A549 (cell line): ENCODE results near the gene TCF4.

Source experiments
- BCL3 ChIP-seq: fragments of >200 bp; sonication (Bioruptor Twin); formaldehyde crosslinking; IDR thresholded peaks from 3 replicates; pipeline ENCODE4 v1.6.1; 2016
- CEBPB ChIP-seq, 2 experiments: fragments of >200 bp in 1 of 2; sonication (Bioruptor Twin) in 1 of 2; formaldehyde crosslinking in 1 of 2; IDR thresholded peaks; 2 replicates each; pipeline ENCODE4 v1.6.1; 2012 to 2016
- CHD4 ChIP-seq: fragments of 200-600 bp; sonication (generic); IDR thresholded peaks from 2 replicates; pipeline ENCODE4 v1.6.1; 2016; ENCODE audit warnings: antibody characterized with exemption, mild to moderate bottlenecking, borderline replicate concordance
- EP300 ChIP-seq, 2 experiments: fragments of >200 bp; sonication (Bioruptor Twin); formaldehyde crosslinking; IDR thresholded peaks; 2 replicates in 1 of 2; 3 replicates in 1 of 2; pipeline ENCODE4 v1.6.1; 2016 to 2017
- ESRRA ChIP-seq: fragments of 150-350 bp; IDR thresholded peaks from 2 replicates; pipeline ENCODE4 v1.6.1; 2014; ENCODE audit warnings: mild to moderate bottlenecking, low read length, borderline replicate concordance
- KDM1A ChIP-seq: fragments of 200-600 bp; sonication (generic); IDR thresholded peaks from 2 replicates; pipeline ENCODE4 v1.6.1; 2016; ENCODE audit warnings: low read depth, mild to moderate bottlenecking
- MAX ChIP-seq: IDR thresholded peaks from 2 replicates; pipeline ENCODE4 v1.6.1; 2012
- NPAS2 ChIP-seq: fragments of 250-450 bp; sonication (Bioruptor Pico); IDR thresholded peaks from 2 replicates; pipeline ENCODE4 v1.8.0; 2022; ENCODE audit warnings: mild to moderate bottlenecking, moderate library complexity, borderline replicate concordance
- PHF8 ChIP-seq: fragments of 200-600 bp; sonication (generic); IDR thresholded peaks from 2 replicates; pipeline ENCODE4 v1.6.1; 2016; ENCODE audit warnings: low read depth, mild to moderate bottlenecking, antibody characterized with exemption, moderate library complexity, borderline replicate concordance
- POLR2A ChIP-seq: IDR thresholded peaks from 2 replicates; pipeline ENCODE4 v1.6.1; 2012; ENCODE audit warnings: mild to moderate bottlenecking, low read length
- RAD21 ChIP-seq, 2 experiments: fragments of >200 bp in 1 of 2; sonication (Bioruptor Twin) in 1 of 2; formaldehyde crosslinking in 1 of 2; IDR thresholded peaks in 1 of 2; conservative IDR thresholded peaks in 1 of 2; 2 replicates in 1 of 2; 3 replicates in 1 of 2; pipeline ENCODE4 v1.6.1; 2012 to 2018; ENCODE audit warnings: inconsistent platforms in 1 of 2
- TP53 ChIP-seq: fragments of 250-450 bp; sonication (Bioruptor Pico); IDR thresholded peaks from 2 replicates; pipeline ENCODE4 v1.5.0; 2021; ENCODE audit warnings: mild to moderate bottlenecking, moderate library complexity
- TF ChIP-seq, protein P1 (sequence below): fragments of >200 bp; sonication (Bioruptor Twin); formaldehyde crosslinking; IDR thresholded peaks from 3 replicates; pipeline ENCODE4 v1.5.1; 2016
- TF ChIP-seq, protein P2 (sequence below): fragments of 250-450 bp; sonication (Bioruptor Pico); IDR thresholded peaks from 2 replicates; pipeline ENCODE4 v1.5.0; 2021; ENCODE audit warnings: mild to moderate bottlenecking, moderate library complexity, borderline replicate concordance

DNA sequence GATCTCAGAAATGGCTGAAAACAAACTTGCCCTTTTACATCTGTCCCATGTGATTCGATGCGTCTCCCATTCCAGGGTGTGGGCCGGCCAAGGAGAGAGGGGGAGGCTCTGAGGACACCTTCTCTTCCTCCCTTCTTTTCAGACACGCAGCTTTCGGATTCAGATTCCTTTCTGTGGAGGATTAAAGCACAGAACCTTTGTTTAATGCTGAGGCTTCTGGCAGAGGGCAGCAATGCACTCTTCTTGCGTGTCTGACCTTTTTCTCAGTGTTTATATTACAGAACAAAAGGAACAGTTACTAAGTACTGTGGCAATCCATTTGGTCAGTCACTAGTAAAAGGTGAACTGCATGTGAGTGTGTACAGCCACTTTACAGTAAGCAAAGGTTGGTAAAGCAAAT is 359.8 kb downstream of the TCF4 start:
- TF ChIP-seq, protein P1, sequence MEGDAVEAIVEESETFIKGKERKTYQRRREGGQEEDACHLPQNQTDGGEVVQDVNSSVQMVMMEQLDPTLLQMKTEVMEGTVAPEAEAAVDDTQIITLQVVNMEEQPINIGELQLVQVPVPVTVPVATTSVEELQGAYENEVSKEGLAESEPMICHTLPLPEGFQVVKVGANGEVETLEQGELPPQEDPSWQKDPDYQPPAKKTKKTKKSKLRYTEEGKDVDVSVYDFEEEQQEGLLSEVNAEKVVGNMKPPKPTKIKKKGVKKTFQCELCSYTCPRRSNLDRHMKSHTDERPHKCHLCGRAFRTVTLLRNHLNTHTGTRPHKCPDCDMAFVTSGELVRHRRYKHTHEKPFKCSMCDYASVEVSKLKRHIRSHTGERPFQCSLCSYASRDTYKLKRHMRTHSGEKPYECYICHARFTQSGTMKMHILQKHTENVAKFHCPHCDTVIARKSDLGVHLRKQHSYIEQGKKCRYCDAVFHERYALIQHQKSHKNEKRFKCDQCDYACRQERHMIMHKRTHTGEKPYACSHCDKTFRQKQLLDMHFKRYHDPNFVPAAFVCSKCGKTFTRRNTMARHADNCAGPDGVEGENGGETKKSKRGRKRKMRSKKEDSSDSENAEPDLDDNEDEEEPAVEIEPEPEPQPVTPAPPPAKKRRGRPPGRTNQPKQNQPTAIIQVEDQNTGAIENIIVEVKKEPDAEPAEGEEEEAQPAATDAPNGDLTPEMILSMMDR, result no peak
- TF ChIP-seq ESRRA, result no peak
- TF ChIP-seq EP300 (IDR thresholded peaks at IDR 0.05), result no peak
- 0 out of 5 replicates have a peak, but pooled peaks of 1 of the 2 experiments have one; percentile 10 for TF ChIP-seq RAD21 (conservative IDR thresholded peaks at IDR 0.05 in 1 of 2, IDR thresholded peaks at IDR 0.05 in 1 of 2)
- no peak for TF ChIP-seq TP53 (CRISPR knock-in tag)
- TF ChIP-seq CEBPB (IDR thresholded peaks at IDR 0.05), result no peak
- TF ChIP-seq POLR2A, result no peak
- no peak for TF ChIP-seq PHF8
- no peak for TF ChIP-seq MAX
- TF ChIP-seq, protein P2, sequence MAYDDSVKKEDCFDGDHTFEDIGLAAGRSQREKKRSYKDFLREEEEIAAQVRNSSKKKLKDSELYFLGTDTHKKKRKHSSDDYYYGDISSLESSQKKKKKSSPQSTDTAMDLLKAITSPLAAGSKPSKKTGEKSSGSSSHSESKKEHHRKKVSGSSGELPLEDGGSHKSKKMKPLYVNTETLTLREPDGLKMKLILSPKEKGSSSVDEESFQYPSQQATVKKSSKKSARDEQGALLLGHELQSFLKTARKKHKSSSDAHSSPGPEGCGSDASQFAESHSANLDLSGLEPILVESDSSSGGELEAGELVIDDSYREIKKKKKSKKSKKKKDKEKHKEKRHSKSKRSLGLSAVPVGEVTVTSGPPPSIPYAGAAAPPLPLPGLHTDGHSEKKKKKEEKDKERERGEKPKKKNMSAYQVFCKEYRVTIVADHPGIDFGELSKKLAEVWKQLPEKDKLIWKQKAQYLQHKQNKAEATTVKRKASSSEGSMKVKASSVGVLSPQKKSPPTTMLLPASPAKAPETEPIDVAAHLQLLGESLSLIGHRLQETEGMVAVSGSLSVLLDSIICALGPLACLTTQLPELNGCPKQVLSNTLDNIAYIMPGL (CRISPR knock-in tag), result no peak
- TF ChIP-seq CHD4, result no peak
- TF ChIP-seq BCL3, result no peak
- no peak for TF ChIP-seq NPAS2 (CRISPR knock-in tag)
- no peak for TF ChIP-seq KDM1A
